HEK293 (cell line): ENCODE data around the gene DCP1B.

Experiments used
- CTCF ChIP-seq: fragments of 450-650 bp; formaldehyde crosslinking; IDR thresholded peaks from 2 replicates; pipeline ENCODE4 v1.5.1; 2016; ENCODE audit warnings: missing biosample characterization, missing genetic modification characterization
- GFI1B ChIP-seq: fragments of 450-650 bp; formaldehyde crosslinking; IDR thresholded peaks from 2 replicates; pipeline ENCODE4 v1.5.1; 2016; ENCODE audit warnings: missing biosample characterization, missing genetic modification characterization
- TRIM28 ChIP-seq: IDR thresholded peaks from 2 replicates; pipeline ENCODE4 v1.6.1; 2011; ENCODE audit warnings: low read length, control low read depth, borderline replicate concordance
- ZBTB49 ChIP-seq: fragments of 450-650 bp; formaldehyde crosslinking; IDR thresholded peaks from 2 replicates; pipeline ENCODE4 v1.5.1; 2016; ENCODE audit warnings: missing biosample characterization, missing genetic modification characterization, low read depth
- ZNF433 ChIP-seq: fragments of 450-650 bp; formaldehyde crosslinking; IDR thresholded peaks from 2 replicates; pipeline ENCODE4 v1.5.1; 2016; ENCODE audit warnings: missing biosample characterization, missing genetic modification characterization, low read depth
- ZNF521 ChIP-seq: fragments of 450-650 bp; formaldehyde crosslinking; IDR thresholded peaks from 2 replicates; pipeline ENCODE4 v1.5.1; 2017; ENCODE audit warnings: missing biosample characterization, mild to moderate bottlenecking, missing genetic modification characterization

GRCh38 chr12:1932264-1932777 is 71.9 kb downstream of the DCP1B start:
- TF ChIP-seq ZNF433 (no peak), TRIM28 (no peak), ZBTB49 (tag by site-specific recombination) (no peak), CTCF (no peak), ZNF521 (tag by site-specific recombination) (no peak), GFI1B (tag by site-specific recombination) (no peak)
